Thyroid gland (tissue), 4 donors: ENCODE results near the gene CFAP20DC.

Source experiments
- POLR2A ChIP-seq, 2 donors: fragments of 450-650 bp; IDR thresholded peaks; one replicate each; pipeline ENCODE4 v1.6.1; 2017; ENCODE audit warnings: antibody characterized with exemption in 2 of 2, mild to moderate bottlenecking in 2 of 2, moderate library complexity in 1 of 2
- TF ChIP-seq, protein P1 (sequence below), 6 experiments: fragments of 200-600 bp in 3 of 6; fragments of 450-650 bp in 3 of 6; sonication (generic) in 3 of 6; IDR thresholded peaks; one replicate each; pipeline ENCODE4 v1.5.1; 2016 to 2019; ENCODE audit warnings: antibody characterized with exemption in 6 of 6, mild to moderate bottlenecking in 2 of 6, inconsistent platforms in 1 of 6, moderate library complexity in 1 of 6

DNA sequence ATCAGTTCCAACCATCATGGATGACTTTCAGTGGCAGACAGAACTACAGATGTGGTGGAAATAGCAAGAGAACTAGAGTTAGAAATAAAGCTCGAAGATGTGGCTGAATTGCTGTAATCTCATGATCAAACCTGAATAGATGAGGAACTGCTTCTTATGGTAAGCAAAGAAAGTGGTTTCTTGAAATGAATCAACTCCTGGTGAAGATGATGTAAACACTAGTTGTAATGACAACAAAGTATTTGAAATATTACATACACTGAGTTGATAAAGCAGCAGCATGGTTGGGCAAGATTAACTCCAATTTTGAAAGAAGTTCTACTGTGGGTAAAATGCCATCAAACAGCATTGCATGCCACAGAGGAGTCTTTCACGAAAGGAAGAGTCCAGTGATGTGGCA, 251.5 kb downstream of the CFAP20DC start:
- TF ChIP-seq, protein P1, sequence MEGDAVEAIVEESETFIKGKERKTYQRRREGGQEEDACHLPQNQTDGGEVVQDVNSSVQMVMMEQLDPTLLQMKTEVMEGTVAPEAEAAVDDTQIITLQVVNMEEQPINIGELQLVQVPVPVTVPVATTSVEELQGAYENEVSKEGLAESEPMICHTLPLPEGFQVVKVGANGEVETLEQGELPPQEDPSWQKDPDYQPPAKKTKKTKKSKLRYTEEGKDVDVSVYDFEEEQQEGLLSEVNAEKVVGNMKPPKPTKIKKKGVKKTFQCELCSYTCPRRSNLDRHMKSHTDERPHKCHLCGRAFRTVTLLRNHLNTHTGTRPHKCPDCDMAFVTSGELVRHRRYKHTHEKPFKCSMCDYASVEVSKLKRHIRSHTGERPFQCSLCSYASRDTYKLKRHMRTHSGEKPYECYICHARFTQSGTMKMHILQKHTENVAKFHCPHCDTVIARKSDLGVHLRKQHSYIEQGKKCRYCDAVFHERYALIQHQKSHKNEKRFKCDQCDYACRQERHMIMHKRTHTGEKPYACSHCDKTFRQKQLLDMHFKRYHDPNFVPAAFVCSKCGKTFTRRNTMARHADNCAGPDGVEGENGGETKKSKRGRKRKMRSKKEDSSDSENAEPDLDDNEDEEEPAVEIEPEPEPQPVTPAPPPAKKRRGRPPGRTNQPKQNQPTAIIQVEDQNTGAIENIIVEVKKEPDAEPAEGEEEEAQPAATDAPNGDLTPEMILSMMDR (IDR thresholded peaks at IDR 0.05) = no peak
- no peak for TF ChIP-seq POLR2A (IDR thresholded peaks at IDR 0.05)
